OCI-LY7 (cell line): ENCODE data around the gene GLB1L2. TPM values are rescaled to one million over a fixed set of nuclear protein-coding genes. Genes with fewer than 3 reads are reported as not detected.

Experiments
- BruUV-seq: library from RNA; stranded (reverse); fragments of 400-500 nt; replicated peaks from 2 replicates; lab custom pipeline; 2021; lab: Mats Ljungman, UMichigan
- CTCF ChIA-PET: fragments of 300-600 bp; sonication (Branson Sonifier 250); formaldehyde crosslinking; loops from one replicate; lab custom pipeline; 2022; ENCODE audit warnings: antibody characterized with exemption; ENCODE audit not compliant: unreplicated experiment; lab: Charles Lee
- POLR2A ChIA-PET: fragments of 300-600 bp; sonication (Branson Sonifier 250); formaldehyde crosslinking; loops from one replicate; lab custom pipeline; 2022; ENCODE audit warnings: antibody characterized with exemption; lab: Charles Lee
- DNase-seq: peaks from one replicate; pipeline ENCODE4 v3.0.0-alpha.2; 2015; ENCODE audit warnings: low spot score
- H2AFZ ChIP-seq: fragments of 200-600 bp; sonication (generic), shearing (Covaris generic); 2 replicates; pipeline ENCODE4 v1.6.1; 2014; ENCODE audit warnings: mild to moderate bottlenecking, antibody characterized with exemption, low read length, moderate library complexity
- H3K27ac ChIP-seq: fragments of 200-600 bp; sonication (generic); 2 replicates; pipeline ENCODE4 v1.5.1; 2014; ENCODE audit warnings: mixed run types, low read depth, mild to moderate bottlenecking, moderate library complexity, low read length, inconsistent platforms; ENCODE audit not compliant: poor library complexity, severe bottlenecking
- H3K36me3 ChIP-seq: fragments of 200-600 bp; sonication (generic); 2 replicates; pipeline ENCODE4 v1.6.1; 2014; ENCODE audit warnings: mild to moderate bottlenecking, antibody characterized with exemption, low read length, moderate library complexity, mixed read lengths; ENCODE audit not compliant: insufficient read depth
- H3K4me1 ChIP-seq: fragments of 200-600 bp; sonication (generic); 2 replicates; pipeline ENCODE4 v1.5.1; 2014; ENCODE audit warnings: mild to moderate bottlenecking, low read length; ENCODE audit not compliant: insufficient read depth, poor library complexity, severe bottlenecking
- H3K4me2 ChIP-seq: fragments of 200-600 bp; sonication (generic); 2 replicates; pipeline ENCODE4 v1.6.1; 2014; ENCODE audit warnings: mild to moderate bottlenecking, low read length
- H3K4me3 ChIP-seq: fragments of 200-600 bp; sonication (generic); 2 replicates; pipeline ENCODE4 v1.5.1; 2014; ENCODE audit warnings: mild to moderate bottlenecking, low read depth, low read length; ENCODE audit not compliant: poor library complexity, severe bottlenecking
- H3K79me2 ChIP-seq: fragments of 200-600 bp; sonication (generic); 2 replicates; pipeline ENCODE4 v1.6.1; 2016; ENCODE audit warnings: low read depth, mild to moderate bottlenecking, low read length, moderate library complexity, mixed read lengths; ENCODE audit not compliant: insufficient read depth
- H3K9me2 ChIP-seq: fragments of 200-600 bp; sonication (generic); 2 replicates; pipeline ENCODE4 v1.6.1; 2016; ENCODE audit warnings: mild to moderate bottlenecking, low read length, mixed read lengths; ENCODE audit not compliant: insufficient read depth
- H3K9me3 ChIP-seq: fragments of 200-600 bp; sonication (generic); 2 replicates; pipeline ENCODE4 v1.6.1; 2014; ENCODE audit warnings: mild to moderate bottlenecking, mixed run types, low read length, mixed read lengths
- H4K20me1 ChIP-seq: fragments of 200-600 bp; sonication (generic); 2 replicates; pipeline ENCODE4 v1.6.1; 2014; ENCODE audit warnings: mild to moderate bottlenecking, antibody characterized with exemption, low read length, moderate library complexity, mixed read lengths; ENCODE audit not compliant: insufficient read depth
- EZH2phosphoT487 ChIP-seq: fragments of 200-600 bp; sonication (generic); IDR thresholded peaks from 2 replicates; pipeline ENCODE4 v1.6.1; 2018; ENCODE audit warnings: low read depth, borderline replicate concordance, mild to moderate bottlenecking, mixed run types, antibody characterized with exemption, low read length, moderate library complexity, mixed read lengths
- intact Hi-C: fragments of 100-400 bp; cut with micrococcal nuclease; formaldehyde crosslinking; loops from one replicate; pipeline ENCODE4 v1.10.0; 2022; ENCODE audit not compliant: unreplicated experiment
- total RNA-seq, 2 experiments: library from RNA; depleted of rRNA in 1 of 2; stranded (reverse); fragments of >200 nt in 1 of 2; shearing (Covaris generic) in 1 of 2; gene quantifications; 2 replicates each; pipeline ENCODE4 v1.2.3, GENCODE V29; 2014 to 2022
- TF ChIP-seq, protein P1 (sequence below): fragments of 200-600 bp; sonication (generic); conservative IDR thresholded peaks from 2 replicates; pipeline ENCODE4 v1.5.1; 2014; ENCODE audit warnings: mild to moderate bottlenecking, antibody characterized with exemption, low read length, moderate library complexity, mixed read lengths

GLB1L2 gene
- total RNA-seq, 2 experiments from 2014 or later = not detected

DNA sequence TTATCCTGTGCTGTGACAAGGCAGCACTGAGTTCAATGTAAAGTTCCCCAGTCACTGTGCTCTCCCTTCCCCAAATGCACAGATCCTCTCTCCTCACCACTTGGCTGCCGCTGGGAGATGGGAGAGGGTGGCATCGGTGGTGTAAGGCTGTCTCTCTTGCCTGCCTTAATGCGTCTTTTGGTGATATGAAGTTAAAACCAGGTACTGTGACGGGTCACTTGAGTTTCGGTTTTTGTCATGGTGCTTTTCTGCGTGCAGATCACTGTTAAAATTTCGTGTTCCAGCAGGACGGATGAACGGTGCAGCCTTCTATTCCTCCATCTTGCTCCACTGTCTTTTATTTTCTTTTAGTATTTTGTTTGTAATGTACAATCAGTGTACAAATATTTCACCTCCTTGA, 18.6 kb downstream of the GLB1L2 start:
- CTCF ChIA-PET = no interaction called here
- BruUV-seq = no TSS peak
- POLR2A ChIA-PET = no interaction called here

DNA sequence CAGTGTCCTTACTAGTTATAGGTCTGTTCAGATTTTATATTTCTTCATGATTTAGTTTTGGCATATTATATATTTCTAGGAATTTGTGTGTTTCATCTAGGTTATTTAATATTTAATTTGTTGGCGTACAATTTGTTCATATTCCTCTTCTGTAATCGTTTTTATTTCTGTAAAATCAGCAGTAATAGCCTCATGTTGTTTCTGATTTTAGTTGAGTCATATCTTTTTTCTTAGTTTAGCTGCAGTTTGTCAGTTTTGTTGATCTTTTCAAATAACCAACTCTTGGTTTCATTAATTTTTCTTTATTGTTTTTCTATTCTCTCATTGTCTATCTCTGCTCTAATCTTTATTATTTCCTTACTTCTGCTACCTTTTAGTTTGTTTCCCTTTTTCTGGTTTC, 20.3 kb downstream of the GLB1L2 start:
- ChIA-PET CTCF (no interaction called here), POLR2A (no interaction called here)
- no peaks in the 10 kb centered on the region for H3K79me2 ChIP-seq
- H3K4me3 ChIP-seq = no peak overlapping the region
- H3K4me2 ChIP-seq = no peak overlapping the region
- intact Hi-C loops = no loop called here
- no peaks in the 10 kb centered on the region for H3K9me2 ChIP-seq
- H4K20me1 ChIP-seq = no peaks in the 10 kb centered on the region
- TF ChIP-seq, protein P1, sequence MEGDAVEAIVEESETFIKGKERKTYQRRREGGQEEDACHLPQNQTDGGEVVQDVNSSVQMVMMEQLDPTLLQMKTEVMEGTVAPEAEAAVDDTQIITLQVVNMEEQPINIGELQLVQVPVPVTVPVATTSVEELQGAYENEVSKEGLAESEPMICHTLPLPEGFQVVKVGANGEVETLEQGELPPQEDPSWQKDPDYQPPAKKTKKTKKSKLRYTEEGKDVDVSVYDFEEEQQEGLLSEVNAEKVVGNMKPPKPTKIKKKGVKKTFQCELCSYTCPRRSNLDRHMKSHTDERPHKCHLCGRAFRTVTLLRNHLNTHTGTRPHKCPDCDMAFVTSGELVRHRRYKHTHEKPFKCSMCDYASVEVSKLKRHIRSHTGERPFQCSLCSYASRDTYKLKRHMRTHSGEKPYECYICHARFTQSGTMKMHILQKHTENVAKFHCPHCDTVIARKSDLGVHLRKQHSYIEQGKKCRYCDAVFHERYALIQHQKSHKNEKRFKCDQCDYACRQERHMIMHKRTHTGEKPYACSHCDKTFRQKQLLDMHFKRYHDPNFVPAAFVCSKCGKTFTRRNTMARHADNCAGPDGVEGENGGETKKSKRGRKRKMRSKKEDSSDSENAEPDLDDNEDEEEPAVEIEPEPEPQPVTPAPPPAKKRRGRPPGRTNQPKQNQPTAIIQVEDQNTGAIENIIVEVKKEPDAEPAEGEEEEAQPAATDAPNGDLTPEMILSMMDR = no peak
- no peak for TF ChIP-seq EZH2phosphoT487
- BruUV-seq = no TSS peak
- no peaks in the 10 kb centered on the region for H3K9me3 ChIP-seq
- no peak overlapping the region for H3K27ac ChIP-seq
- H2AFZ ChIP-seq = no peak overlapping the region
- H3K4me1 ChIP-seq = no peaks in the 10 kb centered on the region
- no peaks in the 10 kb centered on the region for H3K36me3 ChIP-seq
- DNase-seq = no peak

More for the DNA sequence above, 18.6 kb downstream of the GLB1L2 start:
- Histone ChIP-seq H3K4me3 (no peak overlapping the region), H3K79me2 (no peaks in the 10 kb centered on the region), H3K9me2 (no peaks in the 10 kb centered on the region), H3K4me2 (no peak overlapping the region), H3K36me3 (no peaks in the 10 kb centered on the region), H2AFZ (no peak overlapping the region), H3K9me3 (no peaks in the 10 kb centered on the region), H4K20me1 (no peaks in the 10 kb centered on the region), H3K4me1 (no peaks in the 10 kb centered on the region), H3K27ac (no peak overlapping the region)
- no peak for DNase-seq
- intact Hi-C loops = no loop called here
- TF ChIP-seq EZH2phosphoT487 = no peak
- TF ChIP-seq, protein P1 = no peak

DNA sequence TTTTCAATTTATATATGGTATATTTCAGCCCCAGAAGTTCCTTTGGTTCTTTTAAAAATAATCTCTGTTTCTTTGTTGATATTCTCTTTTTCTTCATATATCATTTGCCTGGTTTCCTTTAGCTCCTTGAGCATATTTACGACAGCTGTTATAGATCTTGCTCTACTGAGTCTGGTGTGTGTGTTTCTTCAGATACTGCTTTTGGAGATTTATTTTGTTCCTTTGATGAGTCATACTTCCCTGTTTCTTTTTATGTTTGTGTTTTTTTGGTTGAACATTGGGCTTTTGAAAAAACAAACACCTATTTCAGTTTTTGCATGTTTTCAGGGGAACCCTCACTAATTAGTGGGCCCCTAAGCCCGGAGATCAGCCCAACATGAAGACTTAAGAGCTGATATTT, 23.3 kb downstream of the GLB1L2 start:
- Histone ChIP-seq H3K9me3 (no peaks in the 10 kb centered on the region), H3K9me2 (no peaks in the 10 kb centered on the region), H3K36me3 (no peaks in the 10 kb centered on the region), H2AFZ (no peak overlapping the region), H3K4me3 (no peak overlapping the region), H3K4me1 (no peaks in the 10 kb centered on the region), H3K27ac (no peak overlapping the region), H3K79me2 (no peaks in the 10 kb centered on the region), H3K4me2 (no peak overlapping the region), H4K20me1 (no peaks in the 10 kb centered on the region)
- POLR2A ChIA-PET = no interaction called here
- intact Hi-C loops = no loop called here
- no TSS peak for BruUV-seq
- no peak for DNase-seq
- CTCF ChIA-PET = no interaction called here
- no peak for TF ChIP-seq EZH2phosphoT487
- TF ChIP-seq, protein P1 = no peak
